GM12878 (cell line): Measurements from ENCODE around the gene GLS. TPM values are rescaled to one million over a fixed set of nuclear protein-coding genes. Genes with fewer than 3 reads are reported as not detected.

Experiments used
- ATAC-seq: fragments of 200-7000 bp; cut with Tn5 transposase; 3 replicates; pipeline ENCODE4 v1.9.1; 2020; ENCODE audit warnings: mild to moderate bottlenecking, moderate library complexity
- BruUV-seq: library from RNA; stranded (reverse); fragments of 400-500 nt; replicated peaks from 2 replicates; lab custom pipeline; 2021; lab: Mats Ljungman, UMichigan
- CTCF ChIA-PET: fragments of 300-600 bp; sonication (Branson Sonifier 250); formaldehyde crosslinking; extraction: SDS; loops from one replicate; lab custom pipeline; 2021; ENCODE audit warnings: inconsistent platforms; lab: Yijun Ruan, JAX
- POLR2A ChIA-PET: fragments of 350-600 bp; formaldehyde crosslinking; extraction: SDS; loops from one replicate; lab custom pipeline; 2021; ENCODE audit warnings: inconsistent platforms; lab: Charles Lee
- RAD21 ChIA-PET: fragments of 300-600 bp; sonication (Branson Sonifier 250); formaldehyde crosslinking; loops from one replicate; lab custom pipeline; 2023; ENCODE audit warnings: antibody characterized with exemption; ENCODE audit not compliant: unreplicated experiment; lab: Charles Lee
- SMC1A ChIA-PET: fragments of 300-600 bp; sonication (Branson Sonifier 250); formaldehyde crosslinking; loops from one replicate; lab custom pipeline; 2023; ENCODE audit not compliant: unreplicated experiment, uncharacterized antibody; lab: Charles Lee
- DNase-seq: peaks from one replicate; pipeline ENCODE4 v3.0.0-alpha.2; 2011; ENCODE audit warnings: low read depth, low spot score
- FAIRE-seq: peaks from 3 replicates; lab custom pipeline; 2011; peaks lifted over from hg19 to GRCh38; lab: Jason Lieb, UNC
- H2AFZ ChIP-seq: 2 replicates; pipeline ENCODE4 v1.6.0; 2011; ENCODE audit warnings: low read depth, low read length, control low read depth; ENCODE audit not compliant: control insufficient read depth
- H3K27ac ChIP-seq: 2 replicates; pipeline ENCODE4 v1.5.1; 2011; ENCODE audit warnings: control low read depth; ENCODE audit not compliant: control insufficient read depth, insufficient read depth
- H3K27me3 ChIP-seq, 2 experiments: replicated peaks in 1 of 2; 2 replicates each; pipeline versions ENCODE4 v1.6.0 to v1.6.1; 2011; ENCODE audit warnings: low read length in 1 of 2; ENCODE audit not compliant: control insufficient read depth in 2 of 2, insufficient read depth in 2 of 2
- H3K36me3 ChIP-seq, 2 experiments: 2 replicates each; pipeline ENCODE4 v1.5.1; 2011; ENCODE audit warnings: low read length in 1 of 2; ENCODE audit not compliant: control insufficient read depth in 2 of 2, insufficient read depth in 2 of 2
- H3K4me1 ChIP-seq: 2 replicates; pipeline ENCODE4 v1.6.1; 2011; ENCODE audit warnings: mild to moderate bottlenecking, low read length, moderate library complexity, mixed read lengths; ENCODE audit not compliant: control insufficient read depth, insufficient read depth
- H3K4me2 ChIP-seq: 2 replicates; pipeline ENCODE4 v1.6.0; 2011; ENCODE audit warnings: control low read depth; ENCODE audit not compliant: control insufficient read depth, insufficient read depth
- H3K4me3 ChIP-seq: fragments of 200-600 bp; sonication (generic); 2 replicates; pipeline ENCODE4 v1.5.1; 2016
- H3K79me2 ChIP-seq: 2 replicates; pipeline ENCODE4 v1.6.0; 2011; ENCODE audit warnings: low read length; ENCODE audit not compliant: control insufficient read depth, insufficient read depth
- H3K9ac ChIP-seq: 2 replicates; pipeline ENCODE4 v1.8.0; 2011; ENCODE audit warnings: low read length, control low read depth, mixed read lengths; ENCODE audit not compliant: control insufficient read depth, insufficient read depth
- H3K9me3 ChIP-seq: replicated peaks from 3 replicates; pipeline ENCODE4 v1.5.1; 2011; ENCODE audit warnings: mild to moderate bottlenecking, low read length; ENCODE audit not compliant: control insufficient read depth, insufficient read depth
- H4K20me1 ChIP-seq: 2 replicates; pipeline ENCODE4 v1.6.0; 2011; ENCODE audit not compliant: control insufficient read depth, insufficient read depth
- BHLHE40 ChIP-seq, 2 experiments: fragments of 450-650 bp in 1 of 2; IDR thresholded peaks; 2 replicates each; pipeline ENCODE4 v1.6.1; 2011 to 2017; ENCODE audit warnings: low read depth in 2 of 2, borderline replicate concordance in 1 of 2, improper control_type of control experiment in 1 of 2, low read length in 1 of 2, mild to moderate bottlenecking in 1 of 2
- CEBPB ChIP-seq, 2 experiments: fragments of 150-350 bp in 1 of 2; IDR thresholded peaks; 2 replicates each; pipeline ENCODE4 v1.6.1; 2012 to 2014; ENCODE audit warnings: low read depth in 2 of 2, low read length in 2 of 2, borderline replicate concordance in 1 of 2, inconsistent platforms in 1 of 2
- CREM ChIP-seq: IDR thresholded peaks from 2 replicates; pipeline ENCODE4 v1.6.1; 2014; ENCODE audit warnings: antibody characterized with exemption, low read depth
- HCFC1 ChIP-seq: fragments of 150-350 bp; IDR thresholded peaks from 2 replicates; pipeline ENCODE4 v1.6.1; 2014; ENCODE audit warnings: low read length
- HDAC2 ChIP-seq: fragments of 200-600 bp; sonication (generic); IDR thresholded peaks from 2 replicates; pipeline ENCODE4 v1.6.1; 2017
- MYB ChIP-seq: fragments of 150-350 bp; IDR thresholded peaks from 2 replicates; pipeline ENCODE4 v1.6.1; 2014; ENCODE audit warnings: mild to moderate bottlenecking, low read depth, low read length, borderline replicate concordance
- NFXL1 ChIP-seq: fragments of 450-650 bp; IDR thresholded peaks from 2 replicates; pipeline ENCODE4 v1.6.1; 2017; ENCODE audit warnings: antibody characterized with exemption, mild to moderate bottlenecking, borderline replicate concordance
- NR2F1 ChIP-seq: fragments of 450-650 bp; conservative IDR thresholded peaks from 2 replicates; pipeline ENCODE4 v1.6.1; 2017; ENCODE audit warnings: mild to moderate bottlenecking
- RAD51 ChIP-seq: fragments of 450-650 bp; IDR thresholded peaks from 2 replicates; pipeline ENCODE4 v1.6.1; 2016; ENCODE audit warnings: moderate library complexity, mild to moderate bottlenecking, inconsistent platforms
- SMAD1 ChIP-seq: fragments of 450-650 bp; IDR thresholded peaks from 2 replicates; pipeline ENCODE4 v1.6.1; 2018; ENCODE audit warnings: mild to moderate bottlenecking, low read depth; ENCODE audit not compliant: partially characterized antibody
- SMAD5 ChIP-seq: IDR thresholded peaks from 2 replicates; pipeline ENCODE4 v1.6.1; 2016; ENCODE audit warnings: antibody characterized with exemption, low read depth
- SREBF1 ChIP-seq: IDR thresholded peaks from 2 replicates; pipeline ENCODE4 v1.6.1; 2012; ENCODE audit warnings: mild to moderate bottlenecking, low read length
- STAT1 ChIP-seq: fragments of 450-650 bp; conservative IDR thresholded peaks from 2 replicates; pipeline ENCODE4 v1.6.1; 2014; ENCODE audit warnings: antibody characterized with exemption, mild to moderate bottlenecking
- SUPT20H ChIP-seq: IDR thresholded peaks from 2 replicates; pipeline ENCODE4 v1.6.1; 2011; ENCODE audit warnings: low read depth, mild to moderate bottlenecking, low read length, moderate library complexity, borderline replicate concordance; ENCODE audit not compliant: control insufficient read depth
- WGBS: methylation state at CpG from one replicate; pipeline ENCODE4 v1.1.6; 2016; ENCODE audit warnings: low lambda C conversion rate; ENCODE audit not compliant: insufficient replicate concordance, insufficient coverage; ENCODE audit errors: missing lambda C conversion rate; 5-methylcytosine and 5-hydroxymethylcytosine counted together
- in situ Hi-C: fragments of 300-500 bp; cut with MboI; formaldehyde crosslinking; loops from 9 replicates; pipeline ENCODE4 v1.14.3; 2018; ENCODE audit warnings: mixed read lengths
- intact Hi-C: fragments of 100-400 bp; cut with micrococcal nuclease; formaldehyde crosslinking; loops from one replicate; pipeline ENCODE4 v1.14.2; 2022; ENCODE audit not compliant: unreplicated experiment
- polyA plus RNA-seq, 11 experiments: library from polyadenylated mRNA; depleted of rRNA in 4 of 11; unstranded in 6 of 11; stranded (reverse) in 5 of 11; fragments of >200 nt; fragmentation: Nextera tagmentation in 4 of 11; fragmentation: Illumina TruSeq in 1 of 11; extraction: Ambion mirVana in 4 of 11; extraction: Trizol in 1 of 11; gene quantifications; 1 replicate in 1 of 11; 2 replicates in 10 of 11; pipeline versions ENCODE4 v1.2.1 to v1.2.3, GENCODE V29; 2011 to 2016; ENCODE audit warnings: inconsistent platforms in 2 of 11, missing spikeins in 2 of 11, low read depth in 1 of 11
- total RNA-seq, 4 experiments: library from RNA; depleted of rRNA in 3 of 4; stranded (reverse); fragments of >200 nt in 3 of 4; fragmentation: Illumina TruSeq in 1 of 4; extraction: Trizol in 1 of 4; gene quantifications; 2 replicates each; pipeline versions ENCODE4 v1.2.1 to v1.2.3, GENCODE V29; 2013 to 2021
- TF ChIP-seq, protein P1 (sequence below): fragments of 450-650 bp; IDR thresholded peaks from 2 replicates; pipeline ENCODE4 v1.6.1; 2017; ENCODE audit warnings: mild to moderate bottlenecking, moderate library complexity
- TF ChIP-seq, protein P2 (sequence below): IDR thresholded peaks from 2 replicates; pipeline ENCODE4 v1.6.1; 2011; ENCODE audit warnings: low read depth, low read length, improper control_type of control experiment, borderline replicate concordance
- TF ChIP-seq, protein P3 (sequence below): fragments of 450-650 bp; IDR thresholded peaks from 2 replicates; pipeline ENCODE4 v1.6.1; 2017; ENCODE audit warnings: borderline replicate concordance

Gene GLS
- total and polyA plus RNA-seq, 10 of the 15 experiments (the other 5 are each of a cell fraction or from before 2014, with no cell fraction given): 15.7 to 145 (median 70.8) TPM

GRCh38 chr2:191013932-191014652 is 133.5 kb downstream of the GLS start, which contains the start of gene STAT1:
STAT1 (minus strand) TSS chr2:191014171; CDS start chr2:191010003, 4,168 bp downstream.
- H3K9ac ChIP-seq: peak within 1 kb of the TSS; percentile 95
- ChIA-PET SMC1A (interaction anchor here (1.0 to 3.4 kb wide), 10 partner anchors 9 to 164 kb away, joined by 3 to 17 read pairs (median 5); no protein-coding TSS in a partner anchor), CTCF (interaction anchor here (0.7 to 1.0 kb wide), 2 partner anchors 39 to 99 kb away, joined by 3 to 5 read pairs; no protein-coding TSS in a partner anchor), RAD21 (interaction anchor here (0.6 to 3.1 kb wide), 8 partner anchors 9 to 1216 kb away, joined by 3 to 12 read pairs (median 4); no protein-coding TSS in a partner anchor), POLR2A (interaction anchor here (0.6 to 5.7 kb wide), 5 partner anchors 8 to 132 kb away, joined by 3 to 75 read pairs (median 4); no protein-coding TSS in a partner anchor)
- peak; percentile 75 for DNase-seq
- H3K79me2 ChIP-seq: peaks cover 56% of the 10 kb centered on the region
- H4K20me1 ChIP-seq: peaks cover 6% of the 10 kb centered on the region
- intact Hi-C loops: loop anchor here (2.0 to 5.0 kb wide), 2 partner anchors 132 to 661 kb away; partner anchors contain the start of gene GLS
- H3K9me3 ChIP-seq: no peaks in the 10 kb centered on the region; the same call in 2 of the 3 replicates
- H3K4me3 ChIP-seq: peak within 1 kb of the TSS; percentile 92
- peak; percentile 86 for ATAC-seq
- WGBS: 2% methylated on average over 68 of the region's 68 CpGs
- no peaks in the 10 kb centered on the region for H3K27me3 ChIP-seq
- FAIRE-seq: no peak
- H2AFZ ChIP-seq: no peak within 1 kb of the TSS
- H3K36me3 ChIP-seq: peaks cover 0 to 21% of the 10 kb centered on the region in 2 experiments; a peak in 3 of 4 replicates
- peak within 1 kb of the TSS; percentile 97 for H3K27ac ChIP-seq
- peak within 1 kb of the TSS; percentile 77 for H3K4me2 ChIP-seq
- BruUV-seq: no TSS peak
- in situ Hi-C loops: no loop called here
- H3K4me1 ChIP-seq: peaks cover 27% of the 10 kb centered on the region
- TF ChIP-seq SMAD1 (peak; percentile 27), CREM (peak; percentile 83), HDAC2 (no peak), NFXL1 (no peak), BHLHE40 (IDR thresholded peaks at IDR 0.05; ENCODE audit: borderline replicate concordance in 1 of 2, low read depth in 2 of 2, low read length in 1 of 2) (peak; percentile 88 to 93), RAD51 (no peak), HCFC1 (no peak), CEBPB (IDR thresholded peaks at IDR 0.05; ENCODE audit: borderline replicate concordance in 1 of 2, low read depth in 2 of 2, low read length in 2 of 2) (no peak), SMAD5 (peak; percentile 94), MYB (peak; percentile 59; the same call in 1 of the 2 replicates), STAT1 (peak; percentile 100), SREBF1 (no peak), NR2F1 (peak; percentile 68), SUPT20H (no peak)
- TF ChIP-seq, protein P1, sequence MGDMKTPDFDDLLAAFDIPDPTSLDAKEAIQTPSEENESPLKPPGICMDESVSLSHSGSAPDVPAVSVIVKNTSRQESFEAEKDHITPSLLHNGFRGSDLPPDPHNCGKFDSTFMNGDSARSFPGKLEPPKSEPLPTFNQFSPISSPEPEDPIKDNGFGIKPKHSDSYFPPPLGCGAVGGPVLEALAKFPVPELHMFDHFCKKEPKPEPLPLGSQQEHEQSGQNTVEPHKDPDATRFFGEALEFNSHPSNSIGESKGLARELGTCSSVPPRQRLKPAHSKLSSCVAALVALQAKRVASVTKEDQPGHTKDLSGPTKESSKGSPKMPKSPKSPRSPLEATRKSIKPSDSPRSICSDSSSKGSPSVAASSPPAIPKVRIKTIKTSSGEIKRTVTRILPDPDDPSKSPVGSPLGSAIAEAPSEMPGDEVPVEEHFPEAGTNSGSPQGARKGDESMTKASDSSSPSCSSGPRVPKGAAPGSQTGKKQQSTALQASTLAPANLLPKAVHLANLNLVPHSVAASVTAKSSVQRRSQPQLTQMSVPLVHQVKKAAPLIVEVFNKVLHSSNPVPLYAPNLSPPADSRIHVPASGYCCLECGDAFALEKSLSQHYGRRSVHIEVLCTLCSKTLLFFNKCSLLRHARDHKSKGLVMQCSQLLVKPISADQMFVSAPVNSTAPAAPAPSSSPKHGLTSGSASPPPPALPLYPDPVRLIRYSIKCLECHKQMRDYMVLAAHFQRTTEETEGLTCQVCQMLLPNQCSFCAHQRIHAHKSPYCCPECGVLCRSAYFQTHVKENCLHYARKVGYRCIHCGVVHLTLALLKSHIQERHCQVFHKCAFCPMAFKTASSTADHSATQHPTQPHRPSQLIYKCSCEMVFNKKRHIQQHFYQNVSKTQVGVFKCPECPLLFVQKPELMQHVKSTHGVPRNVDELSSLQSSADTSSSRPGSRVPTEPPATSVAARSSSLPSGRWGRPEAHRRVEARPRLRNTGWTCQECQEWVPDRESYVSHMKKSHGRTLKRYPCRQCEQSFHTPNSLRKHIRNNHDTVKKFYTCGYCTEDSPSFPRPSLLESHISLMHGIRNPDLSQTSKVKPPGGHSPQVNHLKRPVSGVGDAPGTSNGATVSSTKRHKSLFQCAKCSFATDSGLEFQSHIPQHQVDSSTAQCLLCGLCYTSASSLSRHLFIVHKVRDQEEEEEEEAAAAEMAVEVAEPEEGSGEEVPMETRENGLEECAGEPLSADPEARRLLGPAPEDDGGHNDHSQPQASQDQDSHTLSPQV: no peak
- TF ChIP-seq, protein P2, sequence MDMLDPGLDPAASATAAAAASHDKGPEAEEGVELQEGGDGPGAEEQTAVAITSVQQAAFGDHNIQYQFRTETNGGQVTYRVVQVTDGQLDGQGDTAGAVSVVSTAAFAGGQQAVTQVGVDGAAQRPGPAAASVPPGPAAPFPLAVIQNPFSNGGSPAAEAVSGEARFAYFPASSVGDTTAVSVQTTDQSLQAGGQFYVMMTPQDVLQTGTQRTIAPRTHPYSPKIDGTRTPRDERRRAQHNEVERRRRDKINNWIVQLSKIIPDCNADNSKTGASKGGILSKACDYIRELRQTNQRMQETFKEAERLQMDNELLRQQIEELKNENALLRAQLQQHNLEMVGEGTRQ: no peak; the same call in 1 of the 2 replicates
- TF ChIP-seq, protein P3, sequence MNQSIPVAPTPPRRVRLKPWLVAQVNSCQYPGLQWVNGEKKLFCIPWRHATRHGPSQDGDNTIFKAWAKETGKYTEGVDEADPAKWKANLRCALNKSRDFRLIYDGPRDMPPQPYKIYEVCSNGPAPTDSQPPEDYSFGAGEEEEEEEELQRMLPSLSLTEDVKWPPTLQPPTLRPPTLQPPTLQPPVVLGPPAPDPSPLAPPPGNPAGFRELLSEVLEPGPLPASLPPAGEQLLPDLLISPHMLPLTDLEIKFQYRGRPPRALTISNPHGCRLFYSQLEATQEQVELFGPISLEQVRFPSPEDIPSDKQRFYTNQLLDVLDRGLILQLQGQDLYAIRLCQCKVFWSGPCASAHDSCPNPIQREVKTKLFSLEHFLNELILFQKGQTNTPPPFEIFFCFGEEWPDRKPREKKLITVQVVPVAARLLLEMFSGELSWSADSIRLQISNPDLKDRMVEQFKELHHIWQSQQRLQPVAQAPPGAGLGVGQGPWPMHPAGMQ: no peak
